ENCODE data around the gene DHRS4. TPM values are rescaled to one million over a fixed set of nuclear protein-coding genes. Genes with fewer than 3 reads are reported as not detected.

The DHRS4 gene
- total and polyA plus RNA-seq, 7 donors = 18.9 to 76.7 (median 39.0) TPM

- no peak for ATAC-seq
- intact Hi-C loops (cut with DNase I) = loop anchor here in 1 of 2 donors (2.0 to 5.0 kb wide), 2 partner anchors 298 to 337 kb away; no protein-coding TSS in a partner anchor
- Histone ChIP-seq H3K4me1 (no peaks in the 10 kb centered on the region), H3K9me3 (no peaks in the 10 kb centered on the region), H3K27me3 (ENCODE audit: insufficient read depth in 3 of 3, low read length in 2 of 3) (no peaks in the 10 kb centered on the region), H3K27ac (no peak overlapping the region), H3K4me3 (no peak overlapping the region), H3K36me3 (ENCODE audit: insufficient read depth in 1 of 2, low read depth in 1 of 2) (no peaks in the 10 kb centered on the region)
- TF ChIP-seq CTCF (IDR thresholded peaks at IDR 0.05) = no peak
- 65 to 76% (median 66%) methylated on average over 5 of the region's 5 CpGs for WGBS, 3 donors
- no peak for DNase-seq
These were observed 24.4 kb upstream of the DHRS4 start for GRCh38 chr14:23929136-23929535.

- Histone ChIP-seq H3K27me3 (ENCODE audit: insufficient read depth in 3 of 3, low read length in 2 of 3) (no peaks in the 10 kb centered on the region), H3K9me3 (no peaks in the 10 kb centered on the region), H3K36me3 (ENCODE audit: insufficient read depth in 1 of 2, low read depth in 1 of 2) (no peaks in the 10 kb centered on the region), H3K27ac (no peak overlapping the region), H3K4me3 (no peak overlapping the region), H3K4me1 (no peaks in the 10 kb centered on the region)
- intact Hi-C loops (cut with DNase I) = loop anchor here (2.0 to 5.0 kb wide), 3 partner anchors 298 to 338 kb away; no protein-coding TSS in a partner anchor
- WGBS, 3 donors = 0 to 8% (median 1%) methylated on average over 3 of the region's 3 CpGs
- ATAC-seq = peak; percentile 36 to 84 (median 80)
- peak; percentile 88 for TF ChIP-seq CTCF (IDR thresholded peaks at IDR 0.05)
- peak; percentile 67 to 78 for DNase-seq
These were observed 23.7 kb upstream of the DHRS4 start for GRCh38 chr14:23929822-23930294.

- ATAC-seq = no peak
- H3K4me3 ChIP-seq = no peak overlapping the region
- no peaks in the 10 kb centered on the region for H3K9me3 ChIP-seq
- no peaks in the 10 kb centered on the region for H3K4me1 ChIP-seq
- no peaks in the 10 kb centered on the region for H3K36me3 ChIP-seq (ENCODE audit: insufficient read depth in 1 of 2, low read depth in 1 of 2)
- H3K27ac ChIP-seq = no peak overlapping the region
- H3K27me3 ChIP-seq (ENCODE audit: insufficient read depth in 3 of 3, low read length in 2 of 3) = no peaks in the 10 kb centered on the region
- intact Hi-C loops (cut with DNase I) = loop anchor here in 1 of 2 donors (5.0 kb wide), 1 partner anchor 298 kb away; no protein-coding TSS in a partner anchor
- 63 to 74% (median 69%) methylated on average over 4 of the region's 4 CpGs for WGBS, 3 donors
- no peak for DNase-seq
- no peak for TF ChIP-seq CTCF (IDR thresholded peaks at IDR 0.05)
These were observed 22.8 kb upstream of the DHRS4 start for GRCh38 chr14:23930742-23931141.

GRCh38 chr14:23931721-23932289, 21.8 kb upstream of the DHRS4 start:
- no peak for ATAC-seq
- 82 to 91% (median 89%) methylated on average over 6 of the region's 6 CpGs for WGBS, 3 donors
- Histone ChIP-seq H3K9me3 (no peaks in the 10 kb centered on the region), H3K4me1 (no peaks in the 10 kb centered on the region), H3K27me3 (ENCODE audit: insufficient read depth in 3 of 3, low read length in 2 of 3) (no peaks in the 10 kb centered on the region), H3K4me3 (no peak overlapping the region), H3K36me3 (ENCODE audit: insufficient read depth in 1 of 2, low read depth in 1 of 2) (no peaks in the 10 kb centered on the region), H3K27ac (no peak overlapping the region)
- TF ChIP-seq CTCF (IDR thresholded peaks at IDR 0.05) = no peak
- intact Hi-C loops (cut with DNase I) = loop anchor here in 1 of 2 donors (5.0 kb wide), 1 partner anchor 300 kb away; no protein-coding TSS in a partner anchor
- DNase-seq = no peak

All from psoas muscle (tissue), 8 donors.